GM19395 (cell line): ENCODE measurements around the gene ATP5MK.
A peak's percentile ranks its signal among the peaks of the same experiment; 100 is the strongest.
"Not testable (repeated sequence)": the region's sequence is repeated elsewhere in the genome, so short reads cannot be mapped to it uniquely, and the experiment has no call there.

ENCODE experiments used
- ATAC-seq: cut with Tn5 transposase; IDR thresholded peaks from one replicate; pipeline ENCODE4 v1.9.1; 2021; ENCODE audit warnings: mild to moderate bottlenecking, moderate library complexity; ENCODE audit not compliant: unreplicated experiment

ATP5MK gene

GRCh38 chr10:103396067-103396788 lies at the start of gene ATP5MK, which contains the start of gene PDCD11:
Gene ATP5MK, minus strand, starts transcription at chr10:103396475. Its CDS starts 4,018 bp downstream, at chr10:103392457.
Gene PDCD11, plus strand, starts transcription at chr10:103396626. Its CDS starts 1,801 bp downstream, at chr10:103398427.
- ATAC-seq: peak; percentile 99

- no peak for ATAC-seq
Observed at GRCh38 chr10:103445366-103445765, 49.1 kb upstream of the ATP5MK start.

- no peak for ATAC-seq
Observed at GRCh38 chr10:103444478-103444877, 48.2 kb upstream of the ATP5MK start.

GRCh38 chr10:103443475-103444185 lies 47.4 kb upstream of the ATP5MK start:
- ATAC-seq: no peak

- no peak for ATAC-seq
Observed at GRCh38 chr10:103442031-103442461, 45.8 kb upstream of the ATP5MK start.

GRCh38 chr10:103441611-103442010 lies 45.3 kb upstream of the ATP5MK start:
- no peak for ATAC-seq

- ATAC-seq: no peak
Observed at GRCh38 chr10:103441206-103441605, 44.9 kb upstream of the ATP5MK start.

- ATAC-seq: no peak
Observed at GRCh38 chr10:103440416-103440815, 44.1 kb upstream of the ATP5MK start.

GRCh38 chr10:103439776-103440175 lies 43.5 kb upstream of the ATP5MK start:
- ATAC-seq: no peak

- no peak for ATAC-seq
Observed at GRCh38 chr10:103433858-103434257, 37.6 kb upstream of the ATP5MK start.

GRCh38 chr10:103431902-103432301 lies 35.6 kb upstream of the ATP5MK start:
- no peak for ATAC-seq

GRCh38 chr10:103429647-103430046 lies 33.4 kb upstream of the ATP5MK start:
- ATAC-seq: no peak

- no peak for ATAC-seq
Observed at GRCh38 chr10:103428989-103429643, 32.8 kb upstream of the ATP5MK start.

GRCh38 chr10:103427866-103428265 lies 31.6 kb upstream of the ATP5MK start:
- no peak for ATAC-seq

GRCh38 chr10:103423748-103424147 lies 27.5 kb upstream of the ATP5MK start:
- no peak for ATAC-seq

- no peak for ATAC-seq
Observed at GRCh38 chr10:103419101-103419500, 22.8 kb upstream of the ATP5MK start.

- no peak for ATAC-seq
Observed at GRCh38 chr10:103417601-103418000, 21.3 kb upstream of the ATP5MK start.

GRCh38 chr10:103417148-103417469 lies 20.8 kb upstream of the ATP5MK start:
- not testable (repeated sequence) for ATAC-seq

GRCh38 chr10:103416436-103417147 lies 20.3 kb upstream of the ATP5MK start:
- ATAC-seq: no peak

- ATAC-seq: no peak
Observed at GRCh38 chr10:103415581-103415980, 19.3 kb upstream of the ATP5MK start.

GRCh38 chr10:103413564-103413963 lies 17.3 kb upstream of the ATP5MK start:
- no peak for ATAC-seq
